Astrocyte of the cerebellum (primary cell): Measurements from ENCODE around the gene MRPL2.
A peak's percentile ranks its signal among the peaks of the same experiment; 100 is the strongest.

Experiments used
- DNase-seq: peaks from one replicate; pipeline ENCODE4 v3.0.0-alpha.2; 2011; ENCODE audit warnings: low read depth
- H3K4me3 ChIP-seq: 2 replicates; pipeline ENCODE4 v1.5.1; 2011; ENCODE audit warnings: mild to moderate bottlenecking, low read depth, low read length, moderate library complexity
- CTCF ChIP-seq: IDR thresholded peaks from 2 replicates; pipeline ENCODE4 v1.5.1; 2012; ENCODE audit warnings: low read length, low read depth, moderate library complexity, mild to moderate bottlenecking; ENCODE audit errors: missing control alignments
- in situ Hi-C: cut with HindIII; loops from 2 replicates; pipeline ENCODE4 v1.10.0; 2017; ENCODE audit warnings: low sequenced_read_pairs

The MRPL2 gene

GRCh38 chr6:43021270-43022047 lies 37.8 kb downstream of the MRPL2 start, which contains the start of gene RRP36:
Gene RRP36 (plus strand): TSS chr6:43021623. CDS start chr6:43021655, 32 bp downstream.
- in situ Hi-C loops: no loop called here
- H3K4me3 ChIP-seq: peak within 1 kb of the TSS; percentile 81
- no peak for DNase-seq
- no peak for TF ChIP-seq CTCF

- no peak for TF ChIP-seq CTCF
- DNase-seq: no peak
- H3K4me3 ChIP-seq: peak overlapping the region; percentile 81
- in situ Hi-C loops: no loop called here
Observed at GRCh38 chr6:43020847-43021246, 38.4 kb downstream of the MRPL2 start.

- DNase-seq: no peak
- no peak for TF ChIP-seq CTCF
- H3K4me3 ChIP-seq: no peak overlapping the region
- in situ Hi-C loops: no loop called here
Observed at GRCh38 chr6:43020052-43020705, 39.1 kb downstream of the MRPL2 start.

GRCh38 chr6:43019152-43019551 lies 40.1 kb downstream of the MRPL2 start:
- H3K4me3 ChIP-seq: no peak overlapping the region
- DNase-seq: no peak
- TF ChIP-seq CTCF: no peak
- in situ Hi-C loops: no loop called here

GRCh38 chr6:43016943-43017334 lies 42.3 kb downstream of the MRPL2 start:
- in situ Hi-C loops: no loop called here
- H3K4me3 ChIP-seq: no peak overlapping the region
- no peak for TF ChIP-seq CTCF
- no peak for DNase-seq

- no peak overlapping the region for H3K4me3 ChIP-seq
- DNase-seq: no peak
- in situ Hi-C loops: no loop called here
- TF ChIP-seq CTCF: no peak
Observed at GRCh38 chr6:43016176-43016942, 42.9 kb downstream of the MRPL2 start.
